Neutrophil (primary cell): ENCODE results near the gene PELI1.

ENCODE experiments used
- H3K27ac ChIP-seq: fragments of 200-600 bp; sonication (generic); 2 replicates; pipeline ENCODE4 v1.5.1; 2016; ENCODE audit warnings: mild to moderate bottlenecking, moderate library complexity
- H3K27me3 ChIP-seq: fragments of 200-600 bp; sonication (generic); 2 replicates; pipeline ENCODE4 v1.6.0; 2016; ENCODE audit warnings: mild to moderate bottlenecking
- H3K36me3 ChIP-seq: fragments of 200-600 bp; sonication (generic); 2 replicates; pipeline ENCODE4 v1.5.1; 2017
- H3K4me1 ChIP-seq, 2 experiments: fragments of 200-600 bp in 1 of 2; sonication (generic) in 1 of 2; 1 replicate in 1 of 2; 2 replicates in 1 of 2; pipeline versions ENCODE4 v1.5.1 to v1.6.1; 2013 to 2016; ENCODE audit warnings: low read depth in 1 of 2, low read length in 1 of 2, mild to moderate bottlenecking in 1 of 2, moderate library complexity in 1 of 2; ENCODE audit not compliant: control insufficient read depth in 1 of 2, insufficient read depth in 1 of 2
- H3K4me3 ChIP-seq, 2 experiments: fragments of 200-600 bp in 1 of 2; sonication (generic) in 1 of 2; 1 replicate in 1 of 2; 2 replicates in 1 of 2; pipeline ENCODE4 v1.5.1; 2013 to 2016; ENCODE audit warnings: low read depth in 1 of 2, low read length in 1 of 2, mild to moderate bottlenecking in 1 of 2, moderate library complexity in 1 of 2
- H3K9me3 ChIP-seq: fragments of 200-600 bp; sonication (generic); 2 replicates; pipeline ENCODE4 v1.5.1; 2016
- TF ChIP-seq, protein P1 (sequence below): fragments of 200-600 bp; sonication (generic); IDR thresholded peaks from 2 replicates; pipeline ENCODE4 v1.5.1; 2016; ENCODE audit warnings: antibody characterized with exemption

Gene PELI1

DNA sequence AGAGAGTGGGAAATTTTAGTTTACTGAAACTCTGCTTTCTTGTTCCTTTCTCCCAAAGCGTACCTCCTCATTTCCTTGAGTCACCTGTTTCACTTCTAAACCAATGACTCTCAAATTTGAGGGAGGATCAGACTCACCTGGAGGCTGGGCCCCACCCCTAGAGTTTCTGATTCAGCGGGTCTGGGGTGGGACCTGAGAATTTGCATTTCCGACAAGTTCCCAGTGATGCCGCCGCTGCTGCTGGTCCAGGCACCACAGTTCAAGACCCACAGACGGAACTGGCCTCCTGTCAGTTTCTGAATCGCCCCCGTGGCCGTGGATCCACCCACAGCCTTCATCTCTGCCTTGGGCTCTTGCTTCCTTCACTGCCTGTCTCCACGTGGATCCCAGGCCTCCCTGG lies 44.9 kb upstream of the PELI1 start:
- TF ChIP-seq, protein P1, sequence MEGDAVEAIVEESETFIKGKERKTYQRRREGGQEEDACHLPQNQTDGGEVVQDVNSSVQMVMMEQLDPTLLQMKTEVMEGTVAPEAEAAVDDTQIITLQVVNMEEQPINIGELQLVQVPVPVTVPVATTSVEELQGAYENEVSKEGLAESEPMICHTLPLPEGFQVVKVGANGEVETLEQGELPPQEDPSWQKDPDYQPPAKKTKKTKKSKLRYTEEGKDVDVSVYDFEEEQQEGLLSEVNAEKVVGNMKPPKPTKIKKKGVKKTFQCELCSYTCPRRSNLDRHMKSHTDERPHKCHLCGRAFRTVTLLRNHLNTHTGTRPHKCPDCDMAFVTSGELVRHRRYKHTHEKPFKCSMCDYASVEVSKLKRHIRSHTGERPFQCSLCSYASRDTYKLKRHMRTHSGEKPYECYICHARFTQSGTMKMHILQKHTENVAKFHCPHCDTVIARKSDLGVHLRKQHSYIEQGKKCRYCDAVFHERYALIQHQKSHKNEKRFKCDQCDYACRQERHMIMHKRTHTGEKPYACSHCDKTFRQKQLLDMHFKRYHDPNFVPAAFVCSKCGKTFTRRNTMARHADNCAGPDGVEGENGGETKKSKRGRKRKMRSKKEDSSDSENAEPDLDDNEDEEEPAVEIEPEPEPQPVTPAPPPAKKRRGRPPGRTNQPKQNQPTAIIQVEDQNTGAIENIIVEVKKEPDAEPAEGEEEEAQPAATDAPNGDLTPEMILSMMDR: no peak
- Histone ChIP-seq H3K9me3 (no peaks in the 10 kb centered on the region), H3K4me1 (peaks cover 81 to 82% of the 10 kb centered on the region in 2 experiments), H3K27ac (peak overlapping the region; percentile 95), H3K36me3 (no peaks in the 10 kb centered on the region), H3K27me3 (no peaks in the 10 kb centered on the region), H3K4me3 (no peak overlapping the region)

- Histone ChIP-seq H3K27me3 (no peaks in the 10 kb centered on the region), H3K4me3 (no peak overlapping the region), H3K4me1 (peaks cover 59 to 60% of the 10 kb centered on the region in 2 experiments), H3K9me3 (no peaks in the 10 kb centered on the region), H3K27ac (peak overlapping the region; percentile 58), H3K36me3 (no peaks in the 10 kb centered on the region)
- TF ChIP-seq, protein P1: no peak
These were observed 42.7 kb upstream of the PELI1 start for GRCh38 chr2:64186699-64187605.

- no peak overlapping the region for H3K27ac ChIP-seq
- no peaks in the 10 kb centered on the region for H3K4me1 ChIP-seq
- no peak overlapping the region for H3K4me3 ChIP-seq
- H3K36me3 ChIP-seq: no peaks in the 10 kb centered on the region
- TF ChIP-seq, protein P1: no peak
- no peaks in the 10 kb centered on the region for H3K9me3 ChIP-seq
- no peaks in the 10 kb centered on the region for H3K27me3 ChIP-seq
These were observed 35.5 kb upstream of the PELI1 start for GRCh38 chr2:64179582-64180321.

DNA sequence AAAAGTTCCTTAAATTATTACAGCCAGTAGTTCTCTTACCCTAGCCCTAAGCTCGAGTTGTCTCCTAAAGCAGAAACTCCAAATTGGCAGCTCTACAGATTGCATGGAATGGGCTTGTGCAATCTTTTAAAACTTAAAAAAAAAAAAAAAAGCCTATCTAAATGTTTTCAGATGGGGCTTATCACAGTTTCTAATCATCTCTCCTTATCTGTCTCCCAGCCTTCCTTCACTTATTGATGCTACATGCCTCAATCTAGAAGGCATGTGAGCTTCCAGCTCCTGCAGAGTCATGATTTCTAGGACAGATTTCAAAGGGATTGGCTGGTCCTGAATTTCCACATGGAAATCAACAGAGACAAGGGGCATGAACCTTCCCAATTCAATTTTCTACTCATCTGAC lies 33.1 kb upstream of the PELI1 start:
- H3K27me3 ChIP-seq: no peaks in the 10 kb centered on the region
- H3K36me3 ChIP-seq: no peaks in the 10 kb centered on the region
- no peak overlapping the region for H3K27ac ChIP-seq
- no peaks in the 10 kb centered on the region for H3K4me1 ChIP-seq
- no peak overlapping the region for H3K4me3 ChIP-seq
- TF ChIP-seq, protein P1: no peak
- H3K9me3 ChIP-seq: no peaks in the 10 kb centered on the region

DNA sequence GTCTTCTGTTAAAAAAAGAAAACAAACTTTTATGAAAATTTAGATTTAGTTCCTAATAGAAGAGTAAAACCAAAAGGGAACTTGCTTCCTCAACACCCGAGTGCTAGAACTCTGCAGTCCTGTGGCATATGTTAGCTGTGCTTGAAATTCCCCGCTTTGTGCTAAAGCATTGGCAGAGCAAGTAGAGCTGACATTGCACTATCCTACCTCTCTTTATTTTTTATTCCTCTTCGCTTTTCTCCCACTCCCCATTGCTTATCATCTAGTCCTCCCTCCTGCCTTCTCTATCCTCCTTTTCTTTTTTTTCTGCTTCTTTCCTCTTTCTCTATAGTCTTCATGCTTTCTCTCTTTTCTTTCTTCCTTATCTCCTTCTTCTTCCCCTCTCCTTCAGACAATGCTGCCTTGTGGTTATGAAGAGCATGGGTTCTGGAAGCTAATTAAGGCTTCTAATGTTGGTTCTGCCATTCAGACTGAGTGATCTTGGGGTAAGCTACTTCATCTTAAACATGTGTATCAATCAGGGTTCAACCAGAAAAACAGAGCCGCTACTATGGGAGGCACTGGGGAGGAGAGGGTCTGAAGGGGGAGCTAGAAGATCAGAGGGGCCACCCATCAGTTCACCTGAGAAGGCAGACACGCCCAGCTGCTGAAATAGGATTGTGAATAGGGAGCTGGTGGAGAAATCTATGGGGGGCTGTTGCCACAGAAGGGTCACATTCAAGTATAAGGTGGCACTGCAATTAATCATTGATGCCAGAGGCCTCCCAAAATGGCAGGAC lies 31.4 kb upstream of the PELI1 start:
- Histone ChIP-seq H3K27me3 (no peaks in the 10 kb centered on the region), H3K9me3 (no peaks in the 10 kb centered on the region), H3K4me1 (no peaks in the 10 kb centered on the region), H3K27ac (no peak overlapping the region), H3K36me3 (no peaks in the 10 kb centered on the region), H3K4me3 (no peak overlapping the region)
- TF ChIP-seq, protein P1: no peak
